PC-9 (cell line): ENCODE results near the gene RNF187. TPM values are rescaled to one million over a fixed set of nuclear protein-coding genes. Genes with fewer than 3 reads are reported as not detected.

ENCODE experiments used
- BruUV-seq: library from RNA; stranded (reverse); fragments of 400-500 nt; replicated peaks from 2 replicates; lab custom pipeline; 2021; lab: Mats Ljungman, UMichigan
- CTCF ChIA-PET: fragments of 300-600 bp; sonication (Branson Sonifier 250); formaldehyde crosslinking; loops from one replicate; lab custom pipeline; 2022; ENCODE audit warnings: antibody characterized with exemption; lab: Charles Lee
- POLR2A ChIA-PET: fragments of 300-600 bp; sonication (Branson Sonifier 250); formaldehyde crosslinking; loops from one replicate; lab custom pipeline; 2022; ENCODE audit warnings: antibody characterized with exemption; ENCODE audit not compliant: unreplicated experiment; lab: Charles Lee
- DNase-seq, 2 experiments: peaks; one replicate each; pipeline versions ENCODE4 v3.0.0 to v3.0.0-alpha.2; 2015 to 2022; ENCODE audit warnings: mixed read lengths in 1 of 2
- H2AFZ ChIP-seq: fragments of 200-600 bp; sonication (generic); 2 replicates; pipeline ENCODE4 v1.8.1; 2017; ENCODE audit warnings: antibody characterized with exemption
- H3F3A ChIP-seq: fragments of 200-600 bp; sonication (generic); 2 replicates; pipeline ENCODE4 v1.8.1; 2017; ENCODE audit warnings: antibody characterized with exemption, mild to moderate bottlenecking, low read depth; ENCODE audit not compliant: insufficient read depth
- H3K27ac ChIP-seq: fragments of 200-600 bp; sonication (generic); 2 replicates; pipeline ENCODE4 v1.6.1; 2016; ENCODE audit warnings: mixed run types
- H3K27me3 ChIP-seq: fragments of 200-600 bp; sonication (generic); 2 replicates; pipeline ENCODE4 v1.6.1; 2016; ENCODE audit warnings: low read depth, mixed run types; ENCODE audit not compliant: insufficient read depth
- H3K36me3 ChIP-seq: fragments of 200-600 bp; sonication (generic); 2 replicates; pipeline ENCODE4 v1.6.1; 2016; ENCODE audit warnings: low read depth, mixed run types
- H3K4me1 ChIP-seq: fragments of 200-600 bp; sonication (generic); replicated peaks from 2 replicates; pipeline ENCODE4 v1.6.1; 2016; ENCODE audit warnings: mixed run types; ENCODE audit not compliant: insufficient read depth
- H3K4me2 ChIP-seq: fragments of 200-600 bp; sonication (generic); 2 replicates; pipeline ENCODE4 v1.6.1; 2017; ENCODE audit warnings: mixed run types
- H3K4me3 ChIP-seq: fragments of 200-600 bp; sonication (generic); 2 replicates; pipeline ENCODE4 v1.6.1; 2016; ENCODE audit warnings: mixed run types
- H3K79me2 ChIP-seq: fragments of 200-600 bp; sonication (generic); 2 replicates; pipeline ENCODE4 v1.6.1; 2017; ENCODE audit warnings: low read depth, mixed run types
- H3K9me2 ChIP-seq: fragments of 200-600 bp; sonication (generic); 2 replicates; pipeline ENCODE4 v1.8.1; 2017; ENCODE audit warnings: mild to moderate bottlenecking; ENCODE audit not compliant: insufficient read depth
- H3K9me3 ChIP-seq: fragments of 200-600 bp; sonication (generic); 2 replicates; pipeline ENCODE4 v1.8.1; 2016; ENCODE audit warnings: low read depth; ENCODE audit not compliant: insufficient read depth
- H4K20me1 ChIP-seq: fragments of 200-600 bp; sonication (generic); 2 replicates; pipeline ENCODE4 v1.8.1; 2017; ENCODE audit not compliant: insufficient read depth
- EZH2 ChIP-seq: fragments of 200-600 bp; sonication (generic); IDR thresholded peaks from 2 replicates; pipeline ENCODE4 v1.8.0; 2017; ENCODE audit warnings: antibody characterized with exemption, low read depth
- intact Hi-C: fragments of 100-400 bp; cut with micrococcal nuclease; formaldehyde crosslinking; loops from one replicate; pipeline ENCODE4 v1.10.0; 2022; ENCODE audit not compliant: unreplicated experiment
- total RNA-seq: library from RNA; stranded (reverse); gene quantifications from 2 replicates; pipeline ENCODE4 v1.2.3, GENCODE V29; 2021
- TF ChIP-seq, protein P1 (sequence below): fragments of 200-600 bp; sonication (generic); conservative IDR thresholded peaks from 2 replicates; pipeline ENCODE4 v1.6.1; 2017; ENCODE audit warnings: mixed run types, antibody characterized with exemption, mild to moderate bottlenecking, moderate library complexity

The RNF187 gene
- total RNA-seq, 1 experiment from 2014 or later: 182 TPM

- POLR2A ChIA-PET: no interaction called here
Observed at GRCh38 chr1:228508840-228509415, 21.7 kb downstream of the RNF187 start.

GRCh38 chr1:228510101-228510802 is 23.1 kb downstream of the RNF187 start:
- CTCF ChIA-PET: no interaction called here

More at GRCh38 chr1:228508840-228509415, 21.7 kb downstream of the RNF187 start:
- H3F3A ChIP-seq: peaks cover 6% of the 10 kb centered on the region; the same call in 1 of the 2 replicates
- H3K4me3 ChIP-seq: no peak overlapping the region
- no peak overlapping the region for H3K27ac ChIP-seq
- DNase-seq: no peak
- CTCF ChIA-PET: no interaction called here
- BruUV-seq: no TSS peak
- H3K4me1 ChIP-seq: 0 out of 2 replicates have a peak, but pooled peaks cover 4% of the 10 kb centered on the region
- H2AFZ ChIP-seq: no peak overlapping the region
- H3K4me2 ChIP-seq: no peak overlapping the region
- no peaks in the 10 kb centered on the region for H3K9me2 ChIP-seq
- no peaks in the 10 kb centered on the region; the same call in 1 of the 2 replicates for H3K9me3 ChIP-seq
- TF ChIP-seq, protein P1, sequence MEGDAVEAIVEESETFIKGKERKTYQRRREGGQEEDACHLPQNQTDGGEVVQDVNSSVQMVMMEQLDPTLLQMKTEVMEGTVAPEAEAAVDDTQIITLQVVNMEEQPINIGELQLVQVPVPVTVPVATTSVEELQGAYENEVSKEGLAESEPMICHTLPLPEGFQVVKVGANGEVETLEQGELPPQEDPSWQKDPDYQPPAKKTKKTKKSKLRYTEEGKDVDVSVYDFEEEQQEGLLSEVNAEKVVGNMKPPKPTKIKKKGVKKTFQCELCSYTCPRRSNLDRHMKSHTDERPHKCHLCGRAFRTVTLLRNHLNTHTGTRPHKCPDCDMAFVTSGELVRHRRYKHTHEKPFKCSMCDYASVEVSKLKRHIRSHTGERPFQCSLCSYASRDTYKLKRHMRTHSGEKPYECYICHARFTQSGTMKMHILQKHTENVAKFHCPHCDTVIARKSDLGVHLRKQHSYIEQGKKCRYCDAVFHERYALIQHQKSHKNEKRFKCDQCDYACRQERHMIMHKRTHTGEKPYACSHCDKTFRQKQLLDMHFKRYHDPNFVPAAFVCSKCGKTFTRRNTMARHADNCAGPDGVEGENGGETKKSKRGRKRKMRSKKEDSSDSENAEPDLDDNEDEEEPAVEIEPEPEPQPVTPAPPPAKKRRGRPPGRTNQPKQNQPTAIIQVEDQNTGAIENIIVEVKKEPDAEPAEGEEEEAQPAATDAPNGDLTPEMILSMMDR: no peak
- TF ChIP-seq EZH2: no peak
- H3K79me2 ChIP-seq: no peaks in the 10 kb centered on the region
- no peaks in the 10 kb centered on the region for H3K36me3 ChIP-seq
- H4K20me1 ChIP-seq: no peaks in the 10 kb centered on the region
- intact Hi-C loops: no loop called here
- 0 out of 2 replicates have a peak, but pooled peaks cover 8% of the 10 kb centered on the region for H3K27me3 ChIP-seq

DNA sequence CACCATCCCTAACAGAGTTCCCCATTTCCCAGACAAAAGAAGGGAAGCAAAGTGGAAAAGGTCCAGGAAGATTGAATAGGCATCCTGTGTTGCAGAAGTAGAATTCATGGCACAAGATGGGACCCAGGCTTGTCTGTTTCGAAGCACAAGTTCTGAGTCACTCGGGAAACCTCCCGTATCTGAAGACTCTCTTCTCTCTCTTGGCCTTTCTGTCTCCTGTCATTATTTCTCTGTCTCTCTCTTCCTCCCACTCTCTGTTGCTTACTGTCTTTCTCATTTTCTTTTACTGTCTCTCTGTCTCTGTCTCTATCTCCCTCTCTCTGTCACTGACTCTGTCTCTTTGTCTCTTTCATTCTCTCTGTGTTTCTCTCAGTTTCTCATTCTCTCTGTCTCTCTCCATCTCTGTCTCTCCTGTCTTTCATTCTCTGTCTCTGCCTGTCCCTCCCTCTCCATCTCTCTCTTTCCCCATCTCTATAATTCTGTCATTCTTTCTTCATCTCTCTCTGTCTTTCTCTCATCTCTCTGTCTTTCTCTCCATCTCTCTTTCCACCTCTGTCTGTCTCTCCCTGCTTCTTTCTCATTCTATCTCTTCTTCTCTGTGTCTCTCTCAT is 23.7 kb downstream of the RNF187 start:
- TF ChIP-seq, protein P1: no peak
- Histone ChIP-seq H3K4me2 (no peak overlapping the region), H3F3A (no peaks in the 10 kb centered on the region), H3K36me3 (no peaks in the 10 kb centered on the region), H3K27ac (no peak overlapping the region), H3K79me2 (no peaks in the 10 kb centered on the region), H3K27me3 (0 out of 2 replicates have a peak, but pooled peaks cover 13% of the 10 kb centered on the region), H3K4me1 (0 out of 2 replicates have a peak, but pooled peaks cover 4% of the 10 kb centered on the region), H4K20me1 (no peaks in the 10 kb centered on the region), H3K9me2 (no peaks in the 10 kb centered on the region), H3K9me3 (no peaks in the 10 kb centered on the region; the same call in 1 of the 2 replicates), H2AFZ (no peak overlapping the region), H3K4me3 (no peak overlapping the region)
- DNase-seq: no peak
- CTCF ChIA-PET: no interaction called here
- no TSS peak for BruUV-seq
- POLR2A ChIA-PET: no interaction called here
- intact Hi-C loops: no loop called here

More at GRCh38 chr1:228510101-228510802, 23.1 kb downstream of the RNF187 start:
- no TSS peak for BruUV-seq
- Histone ChIP-seq H3K4me1 (0 out of 2 replicates have a peak, but pooled peaks cover 4% of the 10 kb centered on the region), H3K9me2 (no peaks in the 10 kb centered on the region), H3K4me2 (no peak overlapping the region), H3F3A (peaks cover 2% of the 10 kb centered on the region; the same call in 1 of the 2 replicates), H3K27ac (no peak overlapping the region), H4K20me1 (no peaks in the 10 kb centered on the region), H3K9me3 (no peaks in the 10 kb centered on the region; the same call in 1 of the 2 replicates), H3K27me3 (0 out of 2 replicates have a peak, but pooled peaks cover 8% of the 10 kb centered on the region), H2AFZ (no peak overlapping the region), H3K36me3 (no peaks in the 10 kb centered on the region), H3K79me2 (no peaks in the 10 kb centered on the region), H3K4me3 (no peak overlapping the region)
- DNase-seq: no peak
- TF ChIP-seq, protein P1: no peak
- no peak for TF ChIP-seq EZH2
- intact Hi-C loops: no loop called here
- POLR2A ChIA-PET: no interaction called here
